Stimulated activated CD8-positive, alpha-beta memory T cell treated with anti-CD3 and anti-CD28 coated beads, Interleukin-4, amount 100 ng/mL, for 4 hours (primary cell): ENCODE data around the gene P2RX3.
"Not testable (repeated sequence)": the region's sequence is repeated elsewhere in the genome, so short reads cannot be mapped to it uniquely, and the experiment has no call there.

Experiments
- DNase-seq, 2 donors: peaks; one replicate each; pipeline ENCODE4 v3.0.0-alpha.2; 2020; ENCODE audit warnings: low read depth in 2 of 2, low spot score in 1 of 2

The P2RX3 gene

GRCh38 chr11:57324154-57324885 lies 13.8 kb upstream of the P2RX3 start:
- DNase-seq = no peak

GRCh38 chr11:57324886-57325734 lies 13.0 kb upstream of the P2RX3 start, which contains the start of gene TNKS1BP1:
TSS of gene TNKS1BP1 (minus strand) at chr11:57324952. CDS start at chr11:57321885, 3,067 bp downstream.
- peak; percentile 79 to 86 for DNase-seq

- DNase-seq = no peak
These were observed 12.5 kb upstream of the P2RX3 start for GRCh38 chr11:57325735-57326048.

GRCh38 chr11:57327721-57328120 lies 10.4 kb upstream of the P2RX3 start:
- DNase-seq = no peak

GRCh38 chr11:57330029-57330428 lies 8.1 kb upstream of the P2RX3 start:
- DNase-seq = no peak

GRCh38 chr11:57331720-57332119 lies 6.4 kb upstream of the P2RX3 start:
- DNase-seq = no peak

GRCh38 chr11:57332694-57333440 lies 5.3 kb upstream of the P2RX3 start:
- no peak for DNase-seq

GRCh38 chr11:57335023-57335342 lies 3.2 kb upstream of the P2RX3 start:
- DNase-seq = no peak

- DNase-seq = peak; percentile 69 to 78
These were observed 2.6 kb upstream of the P2RX3 start, which contains the start of gene SSRP1 for GRCh38 chr11:57335343-57336110. TSS of gene SSRP1 (minus strand) at chr11:57335892. CDS start at chr11:57335121, 771 bp downstream.

- no peak for DNase-seq
These were observed 2.0 kb upstream of the P2RX3 start for GRCh38 chr11:57336111-57336666.

GRCh38 chr11:57336856-57337255 lies 1.3 kb upstream of the P2RX3 start:
- not testable (repeated sequence) for DNase-seq

- no peak for DNase-seq
These were observed 1.2 kb downstream of the P2RX3 start for GRCh38 chr11:57339328-57339727.

- no peak for DNase-seq
These were observed 2.0 kb downstream of the P2RX3 start for GRCh38 chr11:57340039-57340615.

GRCh38 chr11:57341250-57341808 lies 3.2 kb downstream of the P2RX3 start:
- no peak for DNase-seq

- DNase-seq = no peak
These were observed 4.5 kb downstream of the P2RX3 start for GRCh38 chr11:57342702-57343101.

GRCh38 chr11:57343825-57344224 lies 5.7 kb downstream of the P2RX3 start:
- no peak for DNase-seq

GRCh38 chr11:57344826-57345225 lies 6.7 kb downstream of the P2RX3 start:
- no peak for DNase-seq

- DNase-seq = peak; percentile 42 to 64
These were observed 7.5 kb downstream of the P2RX3 start for GRCh38 chr11:57345555-57346211.

- no peak for DNase-seq
These were observed 9.2 kb downstream of the P2RX3 start for GRCh38 chr11:57347336-57347735.
